ENCODE measurements around the gene MAPK1. TPM values are rescaled to one million over a fixed set of nuclear protein-coding genes. Genes with fewer than 3 reads are reported as not detected.

The MAPK1 gene
- total and polyA plus RNA-seq, 4 experiments from 2014 or later, result 73.8 to 117 (median 97.6) TPM

GRCh38 chr22:21708960-21709359 is 158.5 kb downstream of the MAPK1 start:
- H3K4me3 Mint-ChIP-seq, result no peak overlapping the region
- Histone ChIP-seq H3K4me1 (ENCODE audit: insufficient read depth, low read length) (no peaks in the 10 kb centered on the region), H3K27ac (ENCODE audit: low read depth, low read length) (no peak overlapping the region), H3K9me3 (ENCODE audit: control insufficient read depth in 1 of 2, low read length in 2 of 2) (no peaks in the 10 kb centered on the region), H3K36me3 (ENCODE audit: insufficient read depth, low read length) (no peaks in the 10 kb centered on the region), H3K27me3 (ENCODE audit: insufficient read depth, low read length) (no peaks in the 10 kb centered on the region), H3K4me3 (ENCODE audit: low read length in 2 of 2) (no peak overlapping the region)
- peaks cover 3 to 9% (median 8%) of the 10 kb centered on the region in 4 donors for H3K4me1 Mint-ChIP-seq
- ChIA-PET POLR2A (ENCODE audit: partially characterized antibody) (no interaction called here), CTCF (ENCODE audit: partially characterized antibody) (interaction anchor here (0.6 kb wide), 1 partner anchor 261 kb away, joined by 3 read pairs; no protein-coding TSS in a partner anchor)
- H3K27ac Mint-ChIP-seq, result no peak overlapping the region
- peaks cover 0 to 4% of the 10 kb centered on the region in 2 donors for H3K36me3 Mint-ChIP-seq
- H3K27me3 Mint-ChIP-seq, result no peaks in the 10 kb centered on the region
- no peak for DNase-seq
- intact Hi-C loops (cut with micrococcal nuclease), result no loop called here
- H3K9me3 Mint-ChIP-seq, result peaks cover 0 to 2% (median 0%) of the 10 kb centered on the region in 8 donors

GRCh38 chr22:21707677-21708076 is 159.8 kb downstream of the MAPK1 start:
- no peaks in the 10 kb centered on the region for H3K27me3 Mint-ChIP-seq
- CTCF ChIA-PET (ENCODE audit: partially characterized antibody), result interaction anchor here (0.6 to 1.1 kb wide), 2 partner anchors 11 to 87 kb away, joined by 3 read pairs; no protein-coding TSS in a partner anchor
- H3K4me3 ChIP-seq (ENCODE audit: low read length in 2 of 2), result no peak overlapping the region
- H3K27ac ChIP-seq (ENCODE audit: low read depth, low read length), result no peak overlapping the region
- no peak for DNase-seq
- no peaks in the 10 kb centered on the region for H3K27me3 ChIP-seq (ENCODE audit: insufficient read depth, low read length)
- H3K36me3 Mint-ChIP-seq, result peaks cover 0 to 5% of the 10 kb centered on the region in 2 donors
- no peak overlapping the region for H3K4me3 Mint-ChIP-seq
- no peaks in the 10 kb centered on the region for H3K4me1 ChIP-seq (ENCODE audit: insufficient read depth, low read length)
- no peaks in the 10 kb centered on the region for H3K36me3 ChIP-seq (ENCODE audit: insufficient read depth, low read length)
- H3K27ac Mint-ChIP-seq, result peak overlapping the region in 1 of 7 donors; percentile 42
- intact Hi-C loops (cut with micrococcal nuclease), result no loop called here
- H3K9me3 ChIP-seq (ENCODE audit: control insufficient read depth in 1 of 2, low read length in 2 of 2), result no peaks in the 10 kb centered on the region
- POLR2A ChIA-PET (ENCODE audit: partially characterized antibody), result no interaction called here
- peaks cover 0 to 2% (median under 1%) of the 10 kb centered on the region in 4 donors for H3K4me1 Mint-ChIP-seq
- peaks cover 0 to 2% (median 0%) of the 10 kb centered on the region in 8 donors for H3K9me3 Mint-ChIP-seq

Other genes starting within 250 kb of the MAPK1 start
- 10 to 100 TPM; 45.7 to 46.0 TPM for gene YDJC, start 237.6 kb downstream of the MAPK1 start, total RNA-seq
- 10 to 100 TPM; 47.5 to 52.8 TPM for gene YDJC, start 237.6 kb downstream of the MAPK1 start, polyA plus RNA-seq
- under 1 TPM; 0.19 to 0.29 TPM for gene CCDC116, start 234.9 kb downstream of the MAPK1 start, total RNA-seq
- not detected for gene CCDC116, start 234.9 kb downstream of the MAPK1 start, polyA plus RNA-seq
- gene SDF2L1, start 225.3 kb downstream of the MAPK1 start, total RNA-seq, result 10 to 100 TPM; 39.6 to 44.3 TPM
- 10 to 100 TPM; 78.0 to 99.1 TPM for gene SDF2L1, start 225.3 kb downstream of the MAPK1 start, polyA plus RNA-seq
- 10 to 100 TPM; 75.5 to 81.4 TPM for gene PPIL2, start 201.6 kb downstream of the MAPK1 start, total RNA-seq
- gene PPIL2, start 201.6 kb downstream of the MAPK1 start, polyA plus RNA-seq, result 10 to 100 TPM; 12.0 to 38.9 TPM
- gene YPEL1, start 131.9 kb downstream of the MAPK1 start, total RNA-seq, result 1 to 10 TPM; 8.0 to 9.8 TPM
- 1 to 10 TPM; 4.9 to 5.3 TPM for gene YPEL1, start 131.9 kb downstream of the MAPK1 start, polyA plus RNA-seq
- 10 to 100 TPM; 23.3 to 25.4 TPM for gene PPM1F, start 85.2 kb upstream of the MAPK1 start, total RNA-seq
- gene PPM1F, start 85.2 kb upstream of the MAPK1 start, polyA plus RNA-seq, result 1 to 10 TPM; 5.3 to 7.2 TPM
- gene TOP3B, start 115.1 kb upstream of the MAPK1 start, total RNA-seq, result 10 to 100 TPM; 78.1 to 81.1 TPM
- gene TOP3B, start 115.1 kb upstream of the MAPK1 start, polyA plus RNA-seq, result 10 to 100 TPM in 1 of 2 donors, 1 to 10 TPM in 1; 8.6 to 15.6 TPM